Measurements from ENCODE around the gene NKIRAS2.

NKIRAS2 gene

DNA sequence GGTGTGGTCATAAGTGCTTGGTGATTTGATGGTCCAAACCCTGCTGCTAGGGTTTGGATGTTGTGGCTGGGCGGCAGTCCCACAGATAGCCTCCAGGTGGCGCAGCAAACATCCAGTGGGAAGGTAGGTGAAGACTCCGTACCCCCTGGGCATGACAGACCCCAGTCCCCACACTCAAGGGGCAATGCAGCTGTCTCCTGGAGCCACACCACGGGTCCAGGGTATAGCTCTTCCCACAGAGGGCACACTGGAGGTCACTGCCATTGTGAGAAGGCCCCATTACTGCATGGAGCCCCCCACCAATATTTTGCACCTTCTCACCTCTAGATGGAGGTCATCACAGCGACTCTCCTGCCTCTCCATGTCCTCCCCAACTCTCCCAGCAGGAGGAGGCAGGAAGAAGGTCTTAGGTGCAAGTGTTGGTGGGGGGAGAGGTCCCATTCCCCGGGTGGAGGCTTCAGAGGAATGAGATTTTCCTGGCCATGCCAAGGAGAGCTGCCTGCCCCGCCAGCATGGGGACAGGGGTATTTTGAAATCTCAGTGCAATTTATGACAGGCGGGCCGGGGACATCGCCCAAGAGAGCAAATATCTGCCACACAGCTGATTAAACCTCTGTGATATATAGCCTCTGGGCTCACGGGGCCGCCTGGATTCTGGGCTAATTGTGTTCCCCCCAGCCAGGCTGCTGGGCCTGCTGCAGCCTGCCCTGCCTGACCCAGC lies 47.6 kb downstream of the NKIRAS2 start:
- no peaks in the 10 kb centered on the region for H3K9me3 Mint-ChIP-seq
- no peak overlapping the region for H3K27ac Mint-ChIP-seq
- no peak overlapping the region for H3K4me3 Mint-ChIP-seq
- peaks cover 24% of the 10 kb centered on the region for H3K27me3 Mint-ChIP-seq (ENCODE audit: low read depth)
- TF ChIP-seq, protein P1, sequence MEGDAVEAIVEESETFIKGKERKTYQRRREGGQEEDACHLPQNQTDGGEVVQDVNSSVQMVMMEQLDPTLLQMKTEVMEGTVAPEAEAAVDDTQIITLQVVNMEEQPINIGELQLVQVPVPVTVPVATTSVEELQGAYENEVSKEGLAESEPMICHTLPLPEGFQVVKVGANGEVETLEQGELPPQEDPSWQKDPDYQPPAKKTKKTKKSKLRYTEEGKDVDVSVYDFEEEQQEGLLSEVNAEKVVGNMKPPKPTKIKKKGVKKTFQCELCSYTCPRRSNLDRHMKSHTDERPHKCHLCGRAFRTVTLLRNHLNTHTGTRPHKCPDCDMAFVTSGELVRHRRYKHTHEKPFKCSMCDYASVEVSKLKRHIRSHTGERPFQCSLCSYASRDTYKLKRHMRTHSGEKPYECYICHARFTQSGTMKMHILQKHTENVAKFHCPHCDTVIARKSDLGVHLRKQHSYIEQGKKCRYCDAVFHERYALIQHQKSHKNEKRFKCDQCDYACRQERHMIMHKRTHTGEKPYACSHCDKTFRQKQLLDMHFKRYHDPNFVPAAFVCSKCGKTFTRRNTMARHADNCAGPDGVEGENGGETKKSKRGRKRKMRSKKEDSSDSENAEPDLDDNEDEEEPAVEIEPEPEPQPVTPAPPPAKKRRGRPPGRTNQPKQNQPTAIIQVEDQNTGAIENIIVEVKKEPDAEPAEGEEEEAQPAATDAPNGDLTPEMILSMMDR (IDR thresholded peaks at IDR 0.05; ENCODE audit: unreplicated experiment in 3 of 3) = peak; percentile 88 to 91 (median 89)
- no peaks in the 10 kb centered on the region for H3K36me3 Mint-ChIP-seq (ENCODE audit: low read depth)
- peaks cover 22% of the 10 kb centered on the region for H3K4me1 Mint-ChIP-seq

DNA sequence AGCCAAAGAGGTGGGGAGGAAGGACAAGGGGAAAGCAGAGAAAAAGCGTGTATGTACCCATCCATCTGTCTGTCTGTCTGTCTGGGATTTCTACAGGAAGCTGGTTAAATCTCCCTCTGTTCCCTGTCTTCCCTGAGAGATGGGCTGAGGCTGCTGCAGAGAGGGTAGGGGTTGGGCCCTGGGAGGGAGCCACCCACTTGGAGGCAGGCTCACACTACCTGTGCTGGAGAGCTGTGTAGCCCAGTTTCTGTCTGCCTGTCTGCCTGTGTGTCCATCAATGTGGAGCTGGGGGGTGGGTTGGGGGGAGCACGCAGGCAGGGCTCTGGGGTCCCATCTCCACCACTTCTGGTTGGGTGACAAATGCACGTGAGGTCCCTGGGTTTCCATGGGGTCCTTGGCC lies 49.1 kb downstream of the NKIRAS2 start:
- no peak overlapping the region for H3K27ac Mint-ChIP-seq
- peaks cover 32% of the 10 kb centered on the region for H3K27me3 Mint-ChIP-seq (ENCODE audit: low read depth)
- H3K9me3 Mint-ChIP-seq = no peaks in the 10 kb centered on the region
- H3K36me3 Mint-ChIP-seq (ENCODE audit: low read depth) = no peaks in the 10 kb centered on the region
- TF ChIP-seq, protein P1 (IDR thresholded peaks at IDR 0.05; ENCODE audit: unreplicated experiment in 3 of 3) = no peak
- H3K4me1 Mint-ChIP-seq = peaks cover 15% of the 10 kb centered on the region
- no peak overlapping the region for H3K4me3 Mint-ChIP-seq

GRCh38 chr17:42071810-42072209 lies 51.9 kb downstream of the NKIRAS2 start:
- Mint-ChIP-seq H3K27me3 (ENCODE audit: low read depth) (peaks cover 43% of the 10 kb centered on the region), H3K4me1 (peaks cover 12% of the 10 kb centered on the region), H3K27ac (no peak overlapping the region), H3K36me3 (ENCODE audit: low read depth) (no peaks in the 10 kb centered on the region), H3K4me3 (peak overlapping the region in 2 of 3 experiments; percentile 30 to 61), H3K9me3 (no peaks in the 10 kb centered on the region)
- TF ChIP-seq, protein P1 (IDR thresholded peaks at IDR 0.05; ENCODE audit: unreplicated experiment in 3 of 3) = no peak

DNA sequence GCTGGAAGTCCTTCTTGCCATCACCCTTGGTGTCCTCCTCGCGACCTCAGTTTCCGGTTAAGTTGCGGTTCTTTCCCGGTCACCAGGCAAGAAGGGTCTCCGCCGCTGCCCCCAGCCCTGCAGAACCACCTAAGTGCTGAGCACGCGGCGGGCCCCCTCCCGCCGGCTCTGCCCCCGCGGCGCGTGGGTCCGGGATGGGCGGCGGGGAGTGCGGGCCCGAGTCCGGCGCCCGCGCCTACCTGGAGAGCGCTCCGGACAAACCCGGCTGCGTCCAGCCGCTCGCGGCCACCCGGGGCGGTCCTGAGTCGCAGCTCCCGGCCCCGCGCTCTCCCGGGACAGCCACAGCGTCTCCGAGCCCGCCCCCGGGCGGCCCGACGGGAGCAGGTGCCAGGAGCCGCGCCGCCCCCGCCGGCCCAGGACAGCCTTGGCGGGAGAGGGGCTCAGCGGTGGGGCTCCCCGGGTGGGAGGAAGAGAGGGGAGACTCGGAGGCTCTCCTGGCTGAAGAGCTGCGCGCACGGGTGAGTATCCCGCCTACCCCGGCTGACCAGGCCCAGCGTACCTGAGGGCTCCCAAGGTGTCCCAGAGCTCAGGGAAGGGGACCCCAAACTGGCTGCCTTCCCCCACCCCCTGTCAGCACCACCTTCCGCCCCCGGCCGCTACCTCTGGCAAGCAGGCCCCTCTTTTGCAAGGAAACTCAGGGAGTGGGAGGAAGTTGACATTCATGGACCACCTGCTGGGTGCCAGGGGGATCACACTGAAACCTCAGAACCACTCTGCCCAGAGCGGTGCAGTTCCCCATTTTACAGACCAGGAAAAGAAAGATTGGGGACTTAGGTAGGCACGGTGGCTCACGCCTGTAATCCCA lies 52.7 kb downstream of the NKIRAS2 start:
- Mint-ChIP-seq H3K27me3 (ENCODE audit: low read depth) (peaks cover 47% of the 10 kb centered on the region), H3K4me1 (peaks cover 7% of the 10 kb centered on the region), H3K4me3 (peak overlapping the region; percentile 54 to 64 (median 56)), H3K9me3 (no peaks in the 10 kb centered on the region), H3K27ac (no peak overlapping the region), H3K36me3 (ENCODE audit: low read depth) (no peaks in the 10 kb centered on the region)
- TF ChIP-seq, protein P1 (IDR thresholded peaks at IDR 0.05; ENCODE audit: unreplicated experiment in 3 of 3) = peak in 1 of 3 experiments; percentile 14
